ENCODE data around the gene SPATS1. TPM values are rescaled to one million over a fixed set of nuclear protein-coding genes. Genes with fewer than 3 reads are reported as not detected.

SPATS1 gene
- not detected in 2 replicates for total RNA-seq

GRCh38 chr6:44342489-44342888 is at the start of gene SPATS1:
TSS of gene SPATS1 (plus strand) at chr6:44342650. CDS start at chr6:44343096, 446 bp downstream.

GRCh38 chr6:44312901-44313788 is 29.3 kb upstream of the SPATS1 start, which contains the start of gene AARS2:
TSS of gene AARS2 (minus strand) at chr6:44313347. CDS start at chr6:44313323, 24 bp downstream.

GRCh38 chr6:44387346-44388134 is 45.1 kb downstream of the SPATS1 start, which contains the start of gene CDC5L:
TSS of gene CDC5L (plus strand) at chr6:44387706. CDS start at chr6:44387824, 118 bp downstream.

Other genes with a start within 250 kb of the SPATS1 start
- 29.4 and 38.5 TPM in 2 replicates for gene MRPL14, start 215.2 kb upstream of the SPATS1 start, total RNA-seq
- gene TMEM63B, start 215.1 kb upstream of the SPATS1 start, total RNA-seq = 19.6 and 39.6 TPM in 2 replicates
- not detected in 2 replicates for gene CAPN11, start 183.8 kb upstream of the SPATS1 start, total RNA-seq
- not detected in 2 replicates for gene MYMX, start 125.7 kb upstream of the SPATS1 start, total RNA-seq
- 0.39 and 3.9 TPM in 2 replicates for gene SLC29A1, start 119.1 kb upstream of the SPATS1 start, total RNA-seq
- 580 and 898 TPM in 2 replicates for gene HSP90AB1, start 95.5 kb upstream of the SPATS1 start, total RNA-seq
- gene SLC35B2, start 85.1 kb upstream of the SPATS1 start, total RNA-seq = 57.7 and 93.8 TPM in 2 replicates
- 4.8 and 5.9 TPM in 2 replicates for gene NFKBIE, start 77.1 kb upstream of the SPATS1 start, total RNA-seq
- gene TMEM151B, start 72.2 kb upstream of the SPATS1 start, total RNA-seq = under 0.01 TPM in 1 of 2 replicates, not detected in the other
- gene AARS2, start 29.3 kb upstream of the SPATS1 start, total RNA-seq = 11.8 and 15.3 TPM in 2 replicates
- gene CDC5L, start 45.1 kb downstream of the SPATS1 start, total RNA-seq = 21.6 and 24.8 TPM in 2 replicates